HCT116 (cell line): Measurements from ENCODE around the gene TPH1. TPM values are rescaled to one million over a fixed set of nuclear protein-coding genes. Genes with fewer than 3 reads are reported as not detected.

Experiments
- ATAC-seq: fragments of 200-7000 bp; cut with Tn5 transposase; 2 replicates; pipeline ENCODE4 v1.9.1; 2020; ENCODE audit warnings: mild to moderate bottlenecking, moderate library complexity
- BruUV-seq: library from RNA; stranded (reverse); fragments of 400-500 nt; replicated peaks from 2 replicates; lab custom pipeline; 2021; lab: Mats Ljungman, UMichigan
- CTCF ChIA-PET: fragments of 300-600 bp; sonication (Branson Sonifier 250); formaldehyde crosslinking; loops from one replicate; lab custom pipeline; 2021; ENCODE audit warnings: antibody characterized with exemption; lab: Charles Lee
- POLR2A ChIA-PET: fragments of 300-600, 350-600 bp; sonication (Branson Sonifier 250); formaldehyde crosslinking; loops from one replicate; lab custom pipeline; 2021; ENCODE audit warnings: antibody characterized with exemption; lab: Charles Lee
- RAD21 ChIA-PET, 2 experiments: fragments of 300-600 bp; sonication (Branson Sonifier 250); formaldehyde crosslinking; loops; one replicate each; lab custom pipeline; 2023; ENCODE audit warnings: low total read pairs in 2 of 2; ENCODE audit not compliant: uncharacterized antibody in 2 of 2, unreplicated experiment in 2 of 2, low non-redundant PET in 1 of 2; lab: Charles Lee
- DNase-seq: peaks from one replicate; pipeline ENCODE4 v3.0.0-alpha.2; 2010; ENCODE audit warnings: low read depth, low spot score
- H2AFZ ChIP-seq: fragments of 200-600 bp; shearing (Covaris generic), sonication (generic); 2 replicates; pipeline ENCODE4 v1.6.1; 2017; ENCODE audit warnings: low read depth, mixed run types, mixed read lengths, antibody characterized with exemption, low read length; ENCODE audit not compliant: poor library complexity, severe bottlenecking
- H3K27ac ChIP-seq: 2 replicates; pipeline ENCODE4 v1.5.1; 2012; ENCODE audit warnings: low read depth, low read length
- H3K27me3 ChIP-seq: fragments of 200-600 bp; sonication (generic); 2 replicates; pipeline ENCODE4 v1.6.1; 2016; ENCODE audit warnings: mixed run types, low read length, mixed read lengths; ENCODE audit not compliant: insufficient read depth
- H3K36me3 ChIP-seq, 2 experiments: fragments of 200-500 bp in 1 of 2; fragments of 200-600 bp in 1 of 2; sonication (Bioruptor generic) in 1 of 2; sonication (generic) in 1 of 2; 2 replicates each; pipeline versions ENCODE4 v1.5.1 to v1.6.1; 2014 to 2016; ENCODE audit warnings: low read length in 2 of 2, inconsistent platforms in 1 of 2, mixed read lengths in 1 of 2, mixed run types in 1 of 2; ENCODE audit not compliant: insufficient read depth in 2 of 2, control insufficient read depth in 1 of 2
- H3K4me1 ChIP-seq, 2 experiments: fragments of 200-600 bp in 1 of 2; sonication (generic) in 1 of 2; 2 replicates each; pipeline versions ENCODE4 v1.5.1 to v1.6.1; 2012 to 2017; ENCODE audit warnings: low read length in 2 of 2, inconsistent platforms in 1 of 2, mild to moderate bottlenecking in 1 of 2, mixed read lengths in 1 of 2, mixed run types in 1 of 2, moderate library complexity in 1 of 2; ENCODE audit not compliant: insufficient read depth in 2 of 2, control insufficient read depth in 1 of 2
- H3K4me2 ChIP-seq: fragments of 200-600 bp; sonication (generic); 2 replicates; pipeline ENCODE4 v1.6.1; 2017; ENCODE audit warnings: mixed run types, low read length, mixed read lengths
- H3K4me3 ChIP-seq, 2 experiments: fragments of 200-600 bp in 1 of 2; sonication (generic) in 1 of 2; replicated peaks in 1 of 2; 2 replicates each; pipeline ENCODE4 v1.5.1; 2011 to 2016; ENCODE audit warnings: low read length in 2 of 2, control low read depth in 1 of 2, low read depth in 1 of 2, mild to moderate bottlenecking in 1 of 2, mixed read lengths in 1 of 2, mixed run types in 1 of 2
- H3K79me2 ChIP-seq: fragments of 200-600 bp; sonication (generic); 2 replicates; pipeline ENCODE4 v1.6.1; 2017; ENCODE audit warnings: mild to moderate bottlenecking, mixed run types, low read length, moderate library complexity, mixed read lengths; ENCODE audit not compliant: insufficient read depth
- H3K9ac ChIP-seq: fragments of 200-600 bp; sonication (generic); 2 replicates; pipeline ENCODE4 v1.6.1; 2016; ENCODE audit warnings: low read length, mixed read lengths
- H3K9me2 ChIP-seq: fragments of 200-600 bp; sonication (generic), shearing (Covaris generic); 2 replicates; pipeline ENCODE4 v1.6.1; 2017; ENCODE audit warnings: mixed run types, mild to moderate bottlenecking, moderate library complexity; ENCODE audit not compliant: insufficient read depth
- H3K9me3 ChIP-seq, 2 experiments: fragments of 200-500 bp in 1 of 2; fragments of 200-600 bp in 1 of 2; sonication (Bioruptor generic) in 1 of 2; sonication (generic) in 1 of 2; 2 replicates each; pipeline ENCODE4 v1.6.1; 2014 to 2017; ENCODE audit warnings: low read length in 2 of 2, mixed read lengths in 2 of 2, inconsistent platforms in 1 of 2, low read depth in 1 of 2, mild to moderate bottlenecking in 1 of 2, mixed run types in 1 of 2, moderate library complexity in 1 of 2; ENCODE audit not compliant: control insufficient read depth in 1 of 2, insufficient read depth in 1 of 2
- H4K20me1 ChIP-seq: fragments of 200-600 bp; sonication (generic), shearing (Covaris generic); 2 replicates; pipeline ENCODE4 v1.6.1; 2017; ENCODE audit warnings: mixed run types, mild to moderate bottlenecking, moderate library complexity; ENCODE audit not compliant: insufficient read depth
- ATF3 ChIP-seq: IDR thresholded peaks from 2 replicates; pipeline ENCODE4 v1.6.1; 2012
- CTCF ChIP-seq, 3 experiments: fragments of 200-600 bp in 1 of 3; sonication (generic) in 1 of 3; IDR thresholded peaks in 2 of 3; conservative IDR thresholded peaks in 1 of 3; 2 replicates each; pipeline ENCODE4 v1.5.1; 2012 to 2017; ENCODE audit warnings: low read depth in 2 of 3, low read length in 2 of 3, antibody characterized with exemption in 1 of 3, borderline replicate concordance in 1 of 3, control low read depth in 1 of 3, mild to moderate bottlenecking in 1 of 3, mixed read lengths in 1 of 3, mixed run types in 1 of 3, moderate library complexity in 1 of 3; ENCODE audit not compliant: insufficient read depth in 1 of 3
- EZH2phosphoT487 ChIP-seq: fragments of 200-600 bp; IDR thresholded peaks from 2 replicates; pipeline ENCODE4 v1.6.1; 2018; ENCODE audit warnings: antibody characterized with exemption, borderline replicate concordance
- MAX ChIP-seq: IDR thresholded peaks from 2 replicates; pipeline ENCODE4 v1.6.1; 2012
- POLR2A ChIP-seq: IDR thresholded peaks from 2 replicates; pipeline ENCODE4 v1.7.0; 2011; ENCODE audit warnings: borderline replicate concordance; ENCODE audit not compliant: insufficient read depth, insufficient read length; ENCODE audit errors: extremely low read depth
- ZFX ChIP-seq: fragments of 450-650 bp; IDR thresholded peaks from 2 replicates; pipeline ENCODE4 v1.6.1; 2017
- ZNF274 ChIP-seq: fragments of 200-500 bp; sonication (Bioruptor generic); IDR thresholded peaks from 2 replicates; pipeline ENCODE4 v1.6.1; 2014; ENCODE audit warnings: mild to moderate bottlenecking, low read depth, low read length, inconsistent platforms
- intact Hi-C: fragments of 100-400 bp; cut with micrococcal nuclease; formaldehyde crosslinking; loops from 2 replicates; pipeline ENCODE4 v1.10.0; 2022
- total RNA-seq: library from RNA; stranded (reverse); gene quantifications from one replicate; pipeline ENCODE4 v1.2.1, GENCODE V29; 2021; ENCODE audit not compliant: unreplicated experiment
- TF ChIP-seq, protein P1 (sequence below): IDR thresholded peaks from 2 replicates; pipeline ENCODE4 v1.6.1; 2011; ENCODE audit warnings: mild to moderate bottlenecking, low read length, moderate library complexity; ENCODE audit not compliant: insufficient replicate concordance; ENCODE audit errors: extremely low read depth

Gene TPH1
- total RNA-seq, 1 experiment from 2014 or later = 0.42 TPM

DNA sequence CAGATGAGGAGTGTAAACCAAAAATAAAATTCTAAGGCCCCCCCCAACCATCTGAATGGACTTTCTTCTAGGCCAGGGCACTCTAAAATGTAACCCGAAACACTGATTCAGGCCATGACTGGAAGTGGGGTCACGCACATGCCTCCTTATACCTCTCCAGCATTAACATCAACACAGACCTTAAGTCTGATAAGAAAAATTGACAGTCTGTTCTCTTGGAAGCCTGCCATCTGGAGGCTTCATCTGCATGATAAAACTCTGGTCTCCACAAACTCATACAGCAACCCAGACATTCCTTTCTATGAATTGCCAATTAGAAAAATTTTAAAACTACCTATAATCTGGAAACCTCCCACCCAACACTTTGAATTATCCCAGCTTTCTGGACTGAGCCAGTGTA lies 29.3 kb downstream of the TPH1 start (continued):
- TF ChIP-seq, protein P1, sequence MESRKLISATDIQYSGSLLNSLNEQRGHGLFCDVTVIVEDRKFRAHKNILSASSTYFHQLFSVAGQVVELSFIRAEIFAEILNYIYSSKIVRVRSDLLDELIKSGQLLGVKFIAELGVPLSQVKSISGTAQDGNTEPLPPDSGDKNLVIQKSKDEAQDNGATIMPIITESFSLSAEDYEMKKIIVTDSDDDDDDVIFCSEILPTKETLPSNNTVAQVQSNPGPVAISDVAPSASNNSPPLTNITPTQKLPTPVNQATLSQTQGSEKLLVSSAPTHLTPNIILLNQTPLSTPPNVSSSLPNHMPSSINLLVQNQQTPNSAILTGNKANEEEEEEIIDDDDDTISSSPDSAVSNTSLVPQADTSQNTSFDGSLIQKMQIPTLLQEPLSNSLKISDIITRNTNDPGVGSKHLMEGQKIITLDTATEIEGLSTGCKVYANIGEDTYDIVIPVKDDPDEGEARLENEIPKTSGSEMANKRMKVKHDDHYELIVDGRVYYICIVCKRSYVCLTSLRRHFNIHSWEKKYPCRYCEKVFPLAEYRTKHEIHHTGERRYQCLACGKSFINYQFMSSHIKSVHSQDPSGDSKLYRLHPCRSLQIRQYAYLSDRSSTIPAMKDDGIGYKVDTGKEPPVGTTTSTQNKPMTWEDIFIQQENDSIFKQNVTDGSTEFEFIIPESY = no peak
- TF ChIP-seq POLR2A (no peak), ZFX (no peak), ATF3 (no peak)

DNA sequence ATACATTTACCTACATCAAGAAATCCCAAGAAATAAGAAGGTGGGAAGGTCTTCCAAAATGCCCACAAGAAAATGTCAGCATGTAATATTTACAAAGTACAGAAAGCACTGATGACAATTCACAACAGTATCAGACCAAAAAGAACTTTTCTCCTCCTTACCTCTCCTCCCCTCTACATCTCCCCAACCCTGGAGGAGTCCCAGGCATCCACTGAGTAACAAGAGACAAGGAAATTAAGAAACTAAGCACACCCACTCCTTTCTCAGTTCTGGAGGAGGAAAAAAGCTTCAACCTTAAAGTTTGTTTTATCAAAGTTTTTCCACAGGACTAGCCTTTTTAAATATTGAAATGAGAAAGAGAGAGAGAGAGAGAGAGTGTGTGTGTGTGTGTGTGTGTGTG lies 31.2 kb downstream of the TPH1 start:
- no peak overlapping the region for H3K9ac ChIP-seq
- POLR2A ChIA-PET = no interaction called here
- CTCF ChIA-PET = no interaction called here

More for the DNA sequence above, 31.2 kb downstream of the TPH1 start:
- Histone ChIP-seq H2AFZ (no peak overlapping the region), H3K9me3 (no peaks in the 10 kb centered on the region), H3K36me3 (no peaks in the 10 kb centered on the region), H3K79me2 (no peaks in the 10 kb centered on the region), H3K4me3 (no peak overlapping the region), H3K4me2 (no peak overlapping the region), H3K9me2 (no peaks in the 10 kb centered on the region), H3K27ac (no peak overlapping the region), H3K4me1 (peaks cover 7 to 25% of the 10 kb centered on the region in 2 experiments), H3K27me3 (no peaks in the 10 kb centered on the region), H4K20me1 (no peaks in the 10 kb centered on the region)
- RAD21 ChIA-PET = no interaction called here
- no peak for ATAC-seq
- DNase-seq = no peak
- no TSS peak for BruUV-seq
- TF ChIP-seq MAX (no peak), CTCF (IDR thresholded peaks at IDR 0.05 in 2 of 3, conservative IDR thresholded peaks at IDR 0.05 in 1 of 3; ENCODE audit: borderline replicate concordance in 1 of 3, insufficient read depth in 1 of 3, low read depth in 2 of 3, low read length in 2 of 3) (no peak), EZH2phosphoT487 (no peak), ZNF274 (no peak)
- TF ChIP-seq, protein P1 = no peak
- intact Hi-C loops = no loop called here
